H9 (cell line): Measurements from ENCODE around the gene SLC16A13. TPM values are rescaled to one million over a fixed set of nuclear protein-coding genes. Genes with fewer than 3 reads are reported as not detected.
"Not testable (repeated sequence)": the region's sequence is repeated elsewhere in the genome, so short reads cannot be mapped to it uniquely, and the experiment has no call there.

Experiments used
- DNase-seq: peaks from one replicate; pipeline ENCODE4 v3.0.0-alpha.2; 2017
- H2AFZ ChIP-seq: one replicate; pipeline ENCODE4 v1.6.1; 2013; ENCODE audit warnings: mild to moderate bottlenecking, low read length, control low read depth, moderate library complexity
- H2AK5ac ChIP-seq: 2 replicates; pipeline ENCODE4 v1.6.1; 2013; ENCODE audit warnings: low read length, control low read depth, mixed read lengths; ENCODE audit not compliant: insufficient read length
- H2BK120ac ChIP-seq: one replicate; pipeline ENCODE4 v1.6.1; 2013; ENCODE audit warnings: low read depth, mild to moderate bottlenecking, low read length, control low read depth, inconsistent platforms; ENCODE audit not compliant: poor library complexity, severe bottlenecking
- H2BK12ac ChIP-seq: 2 replicates; pipeline ENCODE4 v1.6.1; 2013; ENCODE audit warnings: low read length, control low read depth, mixed read lengths, low read depth; ENCODE audit not compliant: insufficient read length
- H2BK15ac ChIP-seq: 2 replicates; pipeline ENCODE4 v1.6.1; 2013; ENCODE audit warnings: low read depth, low read length, control low read depth
- H2BK20ac ChIP-seq: one replicate; pipeline ENCODE4 v1.6.1; 2013; ENCODE audit warnings: low read depth, mild to moderate bottlenecking, low read length, control low read depth, inconsistent platforms; ENCODE audit not compliant: poor library complexity, severe bottlenecking
- H2BK5ac ChIP-seq: 2 replicates; pipeline ENCODE4 v1.6.1; 2013; ENCODE audit warnings: low read length, control low read depth, mixed read lengths; ENCODE audit not compliant: insufficient read length
- H3K14ac ChIP-seq: 2 replicates; pipeline ENCODE4 v1.6.1; 2013; ENCODE audit warnings: low read length, control low read depth; ENCODE audit not compliant: insufficient read depth
- H3K18ac ChIP-seq: 2 replicates; pipeline ENCODE4 v1.6.1; 2013; ENCODE audit warnings: low read depth, mild to moderate bottlenecking, mixed read lengths, low read length, control low read depth; ENCODE audit not compliant: insufficient read length
- H3K23ac ChIP-seq: 2 replicates; pipeline ENCODE4 v1.6.1; 2013; ENCODE audit warnings: low read length, control low read depth, mixed read lengths, low read depth; ENCODE audit not compliant: insufficient read length
- H3K23me2 ChIP-seq: 2 replicates; pipeline ENCODE4 v1.6.1; 2013; ENCODE audit warnings: low read depth, mild to moderate bottlenecking, mixed read lengths, low read length, control low read depth; ENCODE audit not compliant: insufficient read length, poor library complexity, severe bottlenecking
- H3K27ac ChIP-seq: 2 replicates; pipeline ENCODE4 v1.5.1; 2013; ENCODE audit warnings: low read length, control low read depth, mixed read lengths, low read depth; ENCODE audit not compliant: insufficient read length
- H3K27me3 ChIP-seq: 2 replicates; pipeline ENCODE4 v1.6.1; 2013; ENCODE audit warnings: low read length, control low read depth, inconsistent platforms; ENCODE audit not compliant: insufficient read depth
- H3K4ac ChIP-seq: 2 replicates; pipeline ENCODE4 v1.6.1; 2013; ENCODE audit warnings: low read depth, mild to moderate bottlenecking, control low read depth, inconsistent platforms, low read length, moderate library complexity
- H3K4me1 ChIP-seq: 2 replicates; pipeline ENCODE4 v1.6.1; 2013; ENCODE audit warnings: low read length, control low read depth, inconsistent platforms; ENCODE audit not compliant: insufficient read depth
- H3K4me2 ChIP-seq: 2 replicates; pipeline ENCODE4 v1.6.1; 2013; ENCODE audit warnings: low read length, control low read depth, mixed read lengths; ENCODE audit not compliant: insufficient read length, insufficient read depth
- H3K56ac ChIP-seq: 2 replicates; pipeline ENCODE4 v1.6.1; 2013; ENCODE audit warnings: low read depth, mild to moderate bottlenecking, mixed read lengths, low read length, control low read depth; ENCODE audit not compliant: insufficient read length
- H3K79me1 ChIP-seq: 2 replicates; pipeline ENCODE4 v1.6.1; 2013; ENCODE audit warnings: low read depth, mild to moderate bottlenecking, moderate library complexity, low read length, control low read depth, inconsistent platforms; ENCODE audit not compliant: insufficient read depth, poor library complexity, severe bottlenecking
- H3K79me2 ChIP-seq: 2 replicates; pipeline ENCODE4 v1.6.1; 2013; ENCODE audit warnings: low read length, control low read depth, inconsistent platforms; ENCODE audit not compliant: insufficient read depth
- H3K9ac ChIP-seq: 2 replicates; pipeline ENCODE4 v1.6.1; 2013; ENCODE audit warnings: low read length, control low read depth, mixed read lengths; ENCODE audit not compliant: insufficient read length; ENCODE audit errors: extremely low read depth
- H3K9me3 ChIP-seq: one replicate; pipeline ENCODE4 v1.6.1; 2013; ENCODE audit warnings: low read depth, low read length, inconsistent platforms; ENCODE audit not compliant: control insufficient read depth
- H3T11ph ChIP-seq: one replicate; pipeline ENCODE4 v1.6.1; 2013; ENCODE audit warnings: mild to moderate bottlenecking, low read length, control low read depth, inconsistent platforms
- H4K20me1 ChIP-seq: one replicate; pipeline ENCODE4 v1.6.1; 2013; ENCODE audit not compliant: control insufficient read depth, insufficient read length, insufficient read depth
- H4K5ac ChIP-seq: 2 replicates; pipeline ENCODE4 v1.6.1; 2013; ENCODE audit warnings: low read depth, mild to moderate bottlenecking, mixed read lengths, low read length, control low read depth; ENCODE audit not compliant: insufficient read length
- H4K8ac ChIP-seq: replicated peaks from 2 replicates; pipeline ENCODE4 v1.6.1; 2013; ENCODE audit warnings: low read length, control low read depth, mixed read lengths, low read depth; ENCODE audit not compliant: insufficient read length
- H4K91ac ChIP-seq: 2 replicates; pipeline ENCODE4 v1.6.1; 2013; ENCODE audit warnings: low read depth, mild to moderate bottlenecking, moderate library complexity, mixed read lengths, low read length, control low read depth; ENCODE audit not compliant: insufficient read length
- H3K27ac Mint-ChIP-seq, 3 experiments: 2 replicates in 2 of 3; 3 replicates in 1 of 3; pipeline ENCODE4 v1.8.0; 2020 to 2021; ENCODE audit warnings: mixed read lengths in 3 of 3, mild to moderate bottlenecking in 1 of 3, moderate library complexity in 1 of 3
- H3K27me3 Mint-ChIP-seq: 2 replicates; pipeline ENCODE4 v1.8.0; 2021; ENCODE audit warnings: low read depth, mild to moderate bottlenecking, moderate library complexity, mixed read lengths
- H3K36me3 Mint-ChIP-seq, 3 experiments: 2 replicates in 2 of 3; 3 replicates in 1 of 3; pipeline ENCODE4 v1.8.0; 2020 to 2021; ENCODE audit warnings: low read depth in 3 of 3, mixed read lengths in 3 of 3; ENCODE audit not compliant: insufficient read depth in 1 of 3
- H3K4me1 Mint-ChIP-seq, 2 experiments: 2 replicates each; pipeline ENCODE4 v1.8.0; 2020; ENCODE audit warnings: mixed read lengths in 2 of 2
- H3K4me3 Mint-ChIP-seq, 2 experiments: 2 replicates in 1 of 2; 3 replicates in 1 of 2; pipeline ENCODE4 v1.8.0; 2020 to 2021; ENCODE audit warnings: mild to moderate bottlenecking in 2 of 2, mixed read lengths in 2 of 2, moderate library complexity in 1 of 2
- H3K9me3 Mint-ChIP-seq, 2 experiments: 2 replicates in 1 of 2; 3 replicates in 1 of 2; pipeline ENCODE4 v1.8.0; 2020; ENCODE audit warnings: mild to moderate bottlenecking in 2 of 2, mixed read lengths in 2 of 2, moderate library complexity in 1 of 2
- CTCF ChIP-seq: fragments of 200-600 bp; sonication (generic); conservative IDR thresholded peaks from 3 replicates; pipeline ENCODE4 v1.8.0; 2021; ENCODE audit warnings: antibody characterized with exemption, mild to moderate bottlenecking
- WGBS: extraction: QIAGEN DNeasy Blood & Tissue Kit; methylation state at CpG from one replicate; pipeline ENCODE4 v1.1.7; 2013; ENCODE audit warnings: missing lambda C conversion rate, low lambda C conversion rate, mixed read lengths; ENCODE audit not compliant: insufficient read length; ENCODE audit errors: extremely low coverage; 5-methylcytosine and 5-hydroxymethylcytosine counted together
- total RNA-seq: library from RNA; stranded (reverse); gene quantifications from 2 replicates; pipeline ENCODE4 v1.2.1, GENCODE V29; 2021

SLC16A13 gene
- total RNA-seq, 1 experiment from 2014 or later, result 6.1 TPM

DNA sequence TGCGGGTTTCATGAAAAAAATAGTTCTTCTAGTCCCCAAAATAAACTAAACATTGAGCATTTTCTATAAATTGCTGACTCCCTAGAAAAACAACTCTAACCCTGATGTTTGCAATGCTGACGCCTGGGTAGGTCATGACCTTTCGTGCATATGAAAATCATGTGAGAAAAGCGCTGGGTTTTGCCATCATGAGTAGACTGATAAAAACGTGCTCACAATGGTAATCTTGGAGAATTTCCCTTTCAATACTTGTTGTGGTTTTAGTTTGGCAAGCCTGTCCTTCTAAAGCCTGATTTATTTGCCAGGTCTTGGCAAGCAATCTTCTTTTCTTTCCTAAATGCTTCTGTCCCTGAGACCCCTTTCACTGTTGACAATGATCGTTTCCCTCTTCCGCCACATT, 48.3 kb downstream of the SLC16A13 start:
- H2BK5ac ChIP-seq, result no peak overlapping the region
- no peaks in the 10 kb centered on the region for H3K27me3 ChIP-seq
- H2AFZ ChIP-seq, result no peak overlapping the region
- no peaks in the 10 kb centered on the region for H3K79me2 ChIP-seq
- no peak overlapping the region for H3K4me3 Mint-ChIP-seq
- H2AK5ac ChIP-seq, result no peak overlapping the region
- H3K79me1 ChIP-seq, result no peaks in the 10 kb centered on the region
- no peak overlapping the region for H2BK20ac ChIP-seq
- no peak overlapping the region for H2BK12ac ChIP-seq
- no peak overlapping the region for H2BK15ac ChIP-seq
- H3K9me3 Mint-ChIP-seq, result no peaks in the 10 kb centered on the region; a peak in 2 of 5 replicates
- H3K4me2 ChIP-seq, result no peak overlapping the region
- no peak overlapping the region for H3K4ac ChIP-seq
- no peak overlapping the region for H4K91ac ChIP-seq
- H3K4me1 Mint-ChIP-seq, result peaks cover 6 to 7% of the 10 kb centered on the region in 2 experiments
- no peak overlapping the region for H3K27ac Mint-ChIP-seq
- no peaks in the 10 kb centered on the region for H3K4me1 ChIP-seq
- no CpG with 5 or more reads among the region's 7 CpGs for WGBS
- H4K8ac ChIP-seq, result no peak overlapping the region
- H3K23me2 ChIP-seq, result no peaks in the 10 kb centered on the region
- H3K27me3 Mint-ChIP-seq, result peaks cover 14% of the 10 kb centered on the region
- H3K18ac ChIP-seq, result no peak overlapping the region
- TF ChIP-seq CTCF, result no peak
- no peaks in the 10 kb centered on the region for H3K36me3 Mint-ChIP-seq
- no peak overlapping the region for H3K14ac ChIP-seq
- no peak overlapping the region for H3K23ac ChIP-seq
- DNase-seq, result no peak
- H3K56ac ChIP-seq, result no peak overlapping the region
- no peaks in the 10 kb centered on the region for H4K20me1 ChIP-seq
- no peak overlapping the region for H2BK120ac ChIP-seq
- no peak overlapping the region for H3T11ph ChIP-seq
- no peak overlapping the region for H4K5ac ChIP-seq
- H3K27ac ChIP-seq, result no peak overlapping the region
- H3K9ac ChIP-seq, result no peak overlapping the region
- no peaks in the 10 kb centered on the region for H3K9me3 ChIP-seq

GRCh38 chr17:7088442-7088841, 52.6 kb downstream of the SLC16A13 start:
- not testable (repeated sequence) for H2AFZ ChIP-seq, H3K9me3 Mint-ChIP-seq, H2AK5ac ChIP-seq, H2BK120ac ChIP-seq, H4K20me1 ChIP-seq, H3K23ac ChIP-seq, H3K4me3 Mint-ChIP-seq, H2BK15ac ChIP-seq, H3K18ac ChIP-seq, H4K5ac ChIP-seq, H3K36me3 Mint-ChIP-seq, H3K14ac ChIP-seq, H3K23me2 ChIP-seq, H3K4ac ChIP-seq, H3K79me2 ChIP-seq, H3K27ac Mint-ChIP-seq, H2BK5ac ChIP-seq, H3K9ac ChIP-seq, H3K27me3 Mint-ChIP-seq, H3K4me2 ChIP-seq, H3K56ac ChIP-seq, H3K27ac ChIP-seq, H4K91ac ChIP-seq, H3K79me1 ChIP-seq, H3K4me1 ChIP-seq, H2BK20ac ChIP-seq, H3T11ph ChIP-seq, H3K9me3 ChIP-seq, H2BK12ac ChIP-seq, DNase-seq, H3K27me3 ChIP-seq, H4K8ac ChIP-seq
- no CpG with 5 or more reads among the region's 4 CpGs for WGBS
- peaks cover 13 to 16% of the 10 kb centered on the region in 2 experiments for H3K4me1 Mint-ChIP-seq
